Measurements from ENCODE around the gene MSRB2.

DNA sequence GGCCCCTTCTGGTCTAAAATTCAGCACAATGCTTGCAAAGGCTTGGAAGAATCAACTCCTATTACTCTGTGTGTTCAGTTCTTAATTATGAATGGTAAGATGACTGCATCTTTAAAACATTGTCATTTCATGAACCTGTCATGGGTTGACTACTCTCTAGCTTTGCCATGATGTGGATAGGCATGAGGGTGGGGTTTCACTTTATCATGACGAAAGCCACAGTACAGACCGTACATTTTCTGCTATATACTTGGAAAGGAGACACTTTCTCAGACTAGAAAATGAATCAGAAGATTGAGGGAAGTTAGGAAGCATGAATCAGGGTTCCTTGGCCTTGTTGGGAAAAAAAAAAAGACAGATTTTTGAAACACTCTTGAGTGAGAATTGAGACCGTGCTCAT, 19.7 kb upstream of the MSRB2 start:
- no peak for TF ChIP-seq ZFP30 (CRISPR knock-in tag; IDR thresholded peaks at IDR 0.05)
- TF ChIP-seq ESRRG (CRISPR knock-in tag; IDR thresholded peaks at IDR 0.05) = no peak

Measured in SK-N-SH treated with all-trans-retinoic acid at 6 μM for 48 hours (cell line).